Iris pigment epithelial cell (primary cell): ENCODE results near the gene ZNF214.
A peak's percentile ranks its signal among the peaks of the same experiment; 100 is the strongest.

Source experiments
- DNase-seq: peaks from one replicate; pipeline ENCODE4 v3.0.0-alpha.2; 2011; ENCODE audit warnings: low read depth

Gene ZNF214

DNA sequence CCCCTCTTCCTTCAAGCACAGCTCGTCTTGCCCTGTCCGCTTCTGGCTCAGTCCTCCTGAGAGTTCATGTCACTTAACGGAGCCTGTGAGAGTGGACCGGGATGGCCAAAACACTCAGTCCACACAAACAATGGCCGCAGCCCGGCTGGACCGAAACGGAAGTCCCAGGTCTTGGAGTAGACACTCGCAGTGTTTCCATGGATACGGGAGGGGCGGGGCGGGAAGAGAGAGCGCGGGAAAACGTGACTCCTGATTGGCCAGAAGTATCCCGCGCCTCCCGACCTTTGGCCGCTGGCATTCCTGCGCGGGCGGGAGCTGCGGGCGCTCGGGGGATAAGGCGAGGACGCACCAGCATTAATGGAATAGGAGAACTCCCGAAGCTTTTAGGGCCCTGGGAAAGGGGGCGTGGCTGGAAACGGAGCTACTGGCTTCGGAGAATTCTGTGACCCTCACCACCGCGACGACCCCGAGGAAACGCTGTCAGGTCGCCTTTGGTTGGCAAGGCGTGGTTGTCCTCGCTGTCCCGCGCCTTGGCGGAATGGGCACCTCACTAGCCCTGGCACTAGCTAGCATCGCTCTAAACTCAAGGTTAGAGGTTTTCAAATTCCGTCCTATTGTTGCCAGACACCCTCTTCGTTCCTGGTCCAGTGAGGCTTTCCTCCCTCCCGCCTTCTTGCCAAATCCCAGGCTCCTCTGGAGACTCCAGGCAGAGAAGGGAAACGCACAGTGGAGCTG is at the start of gene ZNF214, which contains the start of gene NLRP14:
TSS of gene ZNF214 (minus strand) at position 164 of the 735 bp plus-strand sequence. CDS start 17,511 bp downstream, outside the sequence.
TSS of gene NLRP14 (plus strand) at position 297 of the 735 bp plus-strand sequence. CDS start 18,108 bp downstream, outside the sequence.
- peak; percentile 91 for DNase-seq

DNA sequence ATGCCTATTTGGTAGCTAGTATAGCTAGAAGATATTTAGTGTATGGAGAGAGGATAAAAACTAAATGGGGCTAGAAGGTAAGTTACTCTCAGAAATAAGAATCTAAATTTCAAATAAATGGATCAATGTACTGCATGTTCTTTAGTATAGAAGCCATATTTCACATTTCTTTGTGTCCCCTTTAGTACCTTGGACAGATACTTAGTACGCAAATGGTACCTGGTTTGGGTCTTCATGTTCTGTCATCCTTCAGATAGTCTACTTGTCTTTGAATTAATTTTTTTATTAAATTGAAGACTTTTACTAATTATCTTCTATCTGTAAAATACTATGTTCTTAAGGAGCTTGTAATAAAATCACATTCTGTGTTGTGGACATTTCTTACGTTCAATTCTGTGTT is 42.4 kb upstream of the ZNF214 start:
- DNase-seq, result no peak

DNA sequence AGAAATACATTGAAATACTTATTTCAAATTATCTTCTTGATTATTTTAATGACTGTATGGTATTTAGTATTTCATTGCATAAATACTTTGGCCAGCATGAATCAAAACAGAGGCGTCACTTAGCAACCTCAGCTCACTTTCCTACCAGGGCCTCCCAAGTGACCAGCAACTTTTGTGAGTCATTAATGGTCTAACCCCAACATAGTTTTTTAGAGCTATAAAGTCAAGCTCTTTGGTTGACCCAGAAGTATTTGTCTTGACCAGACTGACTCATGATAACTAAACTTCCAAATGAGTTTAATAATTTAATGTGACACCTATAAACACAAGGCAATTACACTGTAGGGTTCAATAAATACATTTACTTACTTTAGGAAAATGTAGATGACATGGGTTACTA is 40.7 kb upstream of the ZNF214 start:
- peak; percentile 33 for DNase-seq

DNA sequence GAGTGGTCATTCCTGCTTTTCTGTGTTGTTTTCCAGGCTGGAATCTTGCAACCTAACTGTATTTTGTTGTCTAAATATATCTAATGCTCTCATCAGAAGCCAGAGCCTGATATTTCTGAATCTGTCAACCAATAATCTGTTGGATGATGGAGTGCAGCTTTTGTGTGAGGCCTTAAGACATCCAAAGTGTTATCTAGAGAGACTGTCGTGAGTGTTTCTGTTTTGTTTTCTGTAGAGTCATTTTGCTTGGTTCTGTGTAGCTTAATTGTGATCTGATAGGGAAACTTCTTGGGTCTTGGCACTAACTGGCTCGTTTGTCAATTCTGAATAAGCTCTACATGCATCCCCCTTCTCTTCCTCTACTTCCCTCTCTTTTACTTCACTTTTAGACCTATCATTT is 37.5 kb upstream of the ZNF214 start:
- no peak for DNase-seq

DNA sequence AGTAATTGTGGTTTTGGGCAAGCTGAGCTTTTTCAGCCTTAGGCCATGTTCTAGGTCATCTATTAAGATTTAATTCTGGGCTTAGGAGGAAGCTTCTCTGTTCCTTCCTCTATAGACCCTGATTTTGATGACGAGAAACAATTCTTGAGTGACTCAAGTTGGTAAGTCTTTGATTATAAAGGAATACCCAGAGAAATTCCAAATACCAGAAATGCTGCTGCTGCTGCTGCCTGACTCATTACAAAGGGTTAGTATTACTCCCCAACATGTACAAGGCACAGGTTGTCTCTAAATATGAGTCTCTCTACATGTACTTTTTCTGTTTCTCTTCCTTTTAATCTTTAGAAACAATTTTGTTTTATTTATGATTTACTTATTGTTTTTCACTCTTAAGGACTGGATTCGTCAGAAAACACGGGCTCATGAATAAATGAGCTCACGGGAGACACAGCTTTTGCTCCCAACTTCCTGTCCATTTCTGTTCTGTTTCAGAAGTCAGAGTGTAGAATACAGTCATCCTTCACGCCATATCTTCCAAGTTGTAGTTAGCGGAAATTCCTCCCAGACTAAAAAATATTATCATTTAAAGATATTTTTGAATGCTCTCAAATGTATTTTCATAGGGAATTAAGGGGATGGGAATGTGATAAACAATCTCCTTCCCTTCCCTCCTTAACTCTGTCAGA is 36.8 kb upstream of the ZNF214 start:
- DNase-seq, result peak; percentile 5

DNA sequence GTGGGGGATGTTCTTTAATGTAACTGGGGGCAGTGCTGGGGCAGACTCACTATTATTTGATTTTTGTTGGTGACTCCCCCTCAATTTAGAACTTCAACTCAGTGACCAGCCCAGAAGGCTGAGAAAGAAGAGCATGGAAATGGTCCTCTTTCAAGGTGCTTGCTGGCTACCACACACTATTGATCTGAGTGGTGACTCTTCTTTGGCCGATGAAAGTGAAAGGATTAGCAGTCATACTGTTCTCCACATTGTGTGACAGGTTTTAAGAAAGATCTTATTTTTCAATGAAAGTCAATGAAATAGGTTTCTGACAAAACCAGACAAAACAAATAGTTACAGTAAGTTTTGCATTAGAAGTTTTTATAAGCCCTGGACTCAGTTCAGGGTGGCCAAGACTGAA is 30.0 kb upstream of the ZNF214 start:
- DNase-seq, result no peak

DNA sequence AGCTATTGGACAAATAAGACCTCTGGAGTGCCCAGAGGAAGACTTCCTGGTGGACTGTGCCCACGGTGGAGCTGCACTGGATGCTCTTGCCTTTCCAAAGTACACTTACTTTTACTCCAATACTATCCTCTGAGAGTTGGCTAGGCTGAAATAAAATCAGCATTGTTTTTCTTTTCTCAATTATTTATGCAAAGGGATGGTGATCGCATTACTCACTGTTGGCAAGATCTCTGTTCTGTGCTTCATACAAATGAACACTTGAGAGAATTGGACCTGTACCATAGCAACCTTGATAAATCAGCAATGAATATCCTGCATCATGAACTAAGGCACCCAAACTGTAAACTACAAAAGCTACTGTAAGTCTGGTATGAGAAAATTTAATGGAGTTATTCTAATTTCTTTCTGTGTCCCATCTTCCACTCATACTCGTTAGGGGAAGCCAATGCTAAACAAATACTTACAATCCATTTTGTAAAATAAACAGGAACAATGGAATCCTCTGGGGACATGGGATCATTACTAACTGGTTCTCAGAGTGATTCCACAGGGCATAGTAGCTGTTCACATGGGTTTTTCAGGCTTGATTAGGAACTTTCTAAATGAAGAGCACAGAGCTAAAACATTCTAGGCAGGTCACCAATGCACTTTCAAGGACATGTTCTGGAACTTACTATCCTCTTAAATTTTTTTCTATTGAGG is 26.5 kb upstream of the ZNF214 start:
- DNase-seq, result peak; percentile 72

DNA sequence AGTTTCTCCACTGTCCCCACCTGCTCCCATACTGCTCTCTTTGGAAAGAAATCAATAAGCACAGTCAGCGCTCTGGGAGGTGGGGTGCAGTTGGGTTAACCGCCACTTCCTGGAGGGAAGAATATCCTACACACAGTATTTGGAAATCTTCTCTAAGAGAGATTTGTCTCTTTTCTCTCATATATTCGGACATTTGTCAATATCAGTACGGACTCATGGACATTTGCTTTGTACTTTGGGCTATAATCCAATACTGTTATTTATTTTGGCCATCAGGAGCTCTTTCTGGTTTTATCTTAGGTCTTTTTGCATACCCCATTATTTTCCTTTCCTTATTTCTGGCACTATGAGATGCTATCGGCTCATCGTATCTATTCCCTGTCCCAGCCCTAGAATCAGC is 13.9 kb upstream of the ZNF214 start:
- DNase-seq, result no peak

DNA sequence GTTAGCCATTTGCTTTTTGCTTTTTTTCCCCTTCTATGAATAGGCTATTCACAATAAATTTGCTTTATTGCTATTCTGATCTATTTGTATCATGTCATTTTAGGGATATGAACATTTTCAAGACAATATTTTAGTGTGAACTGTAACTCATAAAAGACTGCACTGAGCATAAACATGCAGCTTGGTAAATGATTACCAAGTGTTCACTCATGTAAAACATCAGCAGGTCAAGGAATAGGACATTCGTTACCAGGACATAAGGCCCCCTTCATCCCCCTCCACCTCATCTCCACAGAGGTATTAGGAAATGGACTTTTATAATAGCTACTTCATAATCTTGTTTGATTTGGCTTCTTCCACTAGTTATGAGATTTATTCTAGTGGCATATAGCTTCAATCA is 12.5 kb upstream of the ZNF214 start:
- DNase-seq, result no peak

DNA sequence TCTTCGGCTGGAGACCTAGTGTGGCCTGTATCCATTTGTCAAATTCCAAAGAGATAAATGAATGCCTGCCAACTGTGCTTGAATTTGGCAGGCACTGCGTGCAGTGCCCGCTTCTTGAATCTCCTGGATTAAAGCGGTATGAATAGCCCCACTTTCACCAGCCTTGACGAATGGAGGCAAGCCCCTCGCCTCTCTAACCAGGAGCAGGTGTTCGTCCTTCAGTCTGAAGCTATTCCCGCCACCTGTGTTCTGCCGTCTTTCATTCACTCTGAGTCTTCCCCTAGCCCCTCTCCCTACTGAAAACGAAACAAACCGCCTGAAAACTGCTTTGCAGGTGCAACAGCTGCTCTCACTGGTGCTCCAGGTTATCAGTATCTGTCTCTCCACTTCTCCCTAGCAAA is 11.3 kb upstream of the ZNF214 start:
- DNase-seq, result no peak

DNA sequence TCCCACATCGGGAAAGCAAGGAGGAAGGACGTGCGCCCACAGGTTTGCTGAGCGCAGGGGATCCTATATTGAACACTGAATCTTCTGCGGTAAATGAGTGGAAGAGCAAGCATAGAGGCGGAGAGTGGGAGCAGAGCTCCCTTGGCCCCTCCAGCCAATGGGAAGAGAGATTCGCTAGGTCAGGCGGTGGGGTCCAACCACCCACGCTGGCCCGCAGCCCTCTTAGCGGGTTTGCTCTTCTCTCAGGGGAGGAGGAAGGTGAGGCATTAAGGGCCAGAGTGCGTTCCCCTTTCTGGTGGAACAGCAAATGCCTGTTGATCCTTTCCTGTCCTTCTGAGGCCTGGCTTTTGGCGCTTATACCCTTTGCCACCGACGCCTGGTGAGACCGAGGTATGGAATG is 10.7 kb upstream of the ZNF214 start:
- no peak for DNase-seq

DNA sequence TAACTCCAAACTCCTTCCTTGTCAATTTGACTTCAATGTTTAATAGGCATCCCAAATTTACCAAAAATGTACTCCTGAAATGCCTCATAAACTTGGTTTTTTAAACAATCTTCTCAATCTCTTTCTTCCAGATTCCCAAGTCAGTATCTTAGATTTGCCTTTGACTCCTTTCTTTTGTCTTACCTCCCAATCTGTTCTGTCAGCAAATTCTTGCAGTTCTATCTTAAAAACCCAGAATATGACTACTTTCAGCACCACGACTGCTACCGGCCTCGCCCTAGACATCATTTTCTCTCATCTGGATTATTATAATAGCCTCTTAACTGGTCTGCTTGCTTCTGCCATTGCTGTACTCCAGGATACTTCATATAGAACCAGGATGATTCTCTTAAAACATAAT is 8.0 kb upstream of the ZNF214 start:
- DNase-seq, result no peak

DNA sequence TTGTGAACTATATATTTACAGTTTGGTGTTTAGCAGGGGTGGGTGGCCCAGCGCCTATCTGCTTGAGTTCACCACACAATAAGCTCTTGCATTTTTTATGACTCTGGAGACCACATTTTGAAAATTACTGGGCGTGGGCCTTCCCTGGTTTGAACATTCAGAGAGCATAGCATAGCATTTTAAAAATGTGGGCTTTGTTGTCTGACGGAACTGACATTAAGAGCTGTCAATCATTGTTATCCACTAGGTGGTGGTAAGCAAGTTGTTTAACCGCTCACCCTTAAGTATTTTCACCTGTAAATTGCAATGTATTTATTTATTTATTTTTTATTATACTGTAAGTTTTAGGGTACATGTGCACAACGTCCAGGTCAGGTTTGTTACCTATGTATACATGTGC is 1.2 kb upstream of the ZNF214 start:
- DNase-seq, result no peak

DNA sequence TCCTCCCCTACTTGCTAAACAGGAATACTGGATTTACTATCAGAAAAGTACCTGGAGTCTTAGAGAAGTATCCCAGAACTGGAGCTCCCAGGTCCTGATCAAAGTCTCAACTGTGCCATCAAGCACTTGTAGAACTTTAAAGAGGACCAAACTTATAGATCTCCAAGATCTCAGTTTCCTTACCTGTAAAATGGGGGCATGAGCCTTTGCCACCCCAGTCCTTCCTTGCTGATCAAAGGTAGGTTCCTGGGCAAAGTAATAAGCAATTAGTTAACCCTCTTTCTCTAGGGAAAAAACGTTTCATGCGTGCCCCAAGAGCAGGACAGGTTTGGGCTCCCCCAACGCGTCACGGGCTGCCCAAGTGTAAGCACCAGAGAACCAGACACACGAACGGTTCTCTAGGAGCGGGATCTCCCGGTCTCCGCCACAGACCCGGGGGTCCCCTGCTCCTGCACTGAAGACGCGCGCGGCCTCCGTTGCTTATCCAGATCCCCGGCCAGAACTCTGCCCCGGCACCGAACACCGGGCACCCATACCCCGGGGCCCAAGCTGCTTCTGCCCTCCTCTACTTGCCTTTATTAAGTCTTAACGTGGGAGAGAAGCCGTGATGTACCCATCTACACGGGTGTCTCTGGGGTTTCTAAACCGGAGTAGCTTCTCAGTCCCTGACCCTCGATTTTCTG is 505 bp downstream of the ZNF214 start:
- DNase-seq, result peak; percentile 25

DNA sequence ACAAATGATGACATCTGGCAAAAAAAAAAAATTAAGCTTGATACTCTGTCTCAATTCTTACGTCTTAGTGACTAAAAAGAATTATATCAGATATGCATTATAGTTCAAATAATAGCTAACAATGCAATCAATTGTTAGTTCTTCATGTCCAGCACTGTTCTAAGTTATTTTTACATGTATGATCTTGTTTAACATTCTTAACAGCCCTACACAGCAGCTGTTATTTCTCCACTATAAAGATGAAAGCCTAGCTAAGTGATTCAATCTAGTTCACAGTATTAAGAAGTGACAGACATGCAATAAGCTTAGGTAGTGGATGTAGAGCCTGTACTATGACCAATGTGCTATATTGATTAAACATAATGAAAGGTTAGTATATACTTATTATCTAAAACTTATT is 4.1 kb downstream of the ZNF214 start:
- no peak for DNase-seq

DNA sequence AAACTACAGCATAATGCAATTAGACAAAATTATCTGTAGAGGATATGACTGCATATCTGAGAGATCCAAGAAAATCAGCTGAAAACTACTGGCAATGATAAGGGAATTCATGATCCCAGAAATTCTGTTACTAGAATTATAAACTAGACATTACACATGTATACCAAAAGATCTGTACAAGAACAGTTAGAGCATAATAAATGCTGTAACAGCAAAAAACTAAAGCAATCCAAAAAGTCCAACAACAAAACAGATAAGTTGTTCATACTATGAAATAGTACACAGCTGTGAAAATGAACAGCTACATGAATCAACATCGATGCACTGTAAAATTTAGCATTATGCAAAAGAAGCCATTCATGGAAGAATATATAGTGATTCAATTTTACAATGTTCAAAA is 6.0 kb downstream of the ZNF214 start:
- DNase-seq, result no peak

DNA sequence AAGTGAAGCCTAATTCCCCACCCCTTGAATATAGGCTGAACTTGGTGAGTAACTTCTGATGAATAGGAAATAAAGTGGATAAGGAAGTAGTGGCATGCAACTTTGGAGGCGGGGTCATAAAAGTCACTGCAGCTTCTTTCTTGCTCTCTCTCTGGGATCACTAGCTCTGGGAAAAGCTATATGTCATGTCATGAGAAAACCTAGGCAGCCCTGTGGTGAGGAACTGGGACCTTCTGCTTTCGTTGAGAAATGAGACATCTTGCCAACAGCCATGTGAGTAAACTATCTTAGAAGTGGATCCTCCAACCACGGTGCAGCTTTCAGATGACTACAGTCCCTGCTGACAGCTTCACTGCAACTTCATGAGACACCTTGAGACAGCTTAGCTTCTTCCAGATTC is 15.7 kb downstream of the ZNF214 start:
- peak; percentile 35 for DNase-seq

DNA sequence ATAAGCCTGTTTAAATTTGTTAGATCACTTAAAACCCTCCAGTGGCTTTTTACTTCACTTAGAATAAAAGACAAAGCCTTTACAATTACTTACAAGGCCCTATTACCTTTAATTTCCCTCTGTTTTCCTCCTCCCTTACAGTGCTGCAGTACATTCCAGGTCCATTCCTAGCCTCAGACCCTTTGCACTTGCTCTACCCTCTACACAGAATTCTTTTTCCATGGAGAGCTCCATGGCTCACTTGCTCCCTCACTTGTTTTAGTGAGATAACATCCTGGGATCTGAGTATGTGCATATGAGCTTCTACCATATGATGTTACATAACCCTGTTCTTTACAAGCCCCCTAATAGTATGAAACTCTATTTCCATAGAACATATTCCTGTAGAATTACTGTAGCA is 24.4 kb downstream of the ZNF214 start:
- no peak for DNase-seq

DNA sequence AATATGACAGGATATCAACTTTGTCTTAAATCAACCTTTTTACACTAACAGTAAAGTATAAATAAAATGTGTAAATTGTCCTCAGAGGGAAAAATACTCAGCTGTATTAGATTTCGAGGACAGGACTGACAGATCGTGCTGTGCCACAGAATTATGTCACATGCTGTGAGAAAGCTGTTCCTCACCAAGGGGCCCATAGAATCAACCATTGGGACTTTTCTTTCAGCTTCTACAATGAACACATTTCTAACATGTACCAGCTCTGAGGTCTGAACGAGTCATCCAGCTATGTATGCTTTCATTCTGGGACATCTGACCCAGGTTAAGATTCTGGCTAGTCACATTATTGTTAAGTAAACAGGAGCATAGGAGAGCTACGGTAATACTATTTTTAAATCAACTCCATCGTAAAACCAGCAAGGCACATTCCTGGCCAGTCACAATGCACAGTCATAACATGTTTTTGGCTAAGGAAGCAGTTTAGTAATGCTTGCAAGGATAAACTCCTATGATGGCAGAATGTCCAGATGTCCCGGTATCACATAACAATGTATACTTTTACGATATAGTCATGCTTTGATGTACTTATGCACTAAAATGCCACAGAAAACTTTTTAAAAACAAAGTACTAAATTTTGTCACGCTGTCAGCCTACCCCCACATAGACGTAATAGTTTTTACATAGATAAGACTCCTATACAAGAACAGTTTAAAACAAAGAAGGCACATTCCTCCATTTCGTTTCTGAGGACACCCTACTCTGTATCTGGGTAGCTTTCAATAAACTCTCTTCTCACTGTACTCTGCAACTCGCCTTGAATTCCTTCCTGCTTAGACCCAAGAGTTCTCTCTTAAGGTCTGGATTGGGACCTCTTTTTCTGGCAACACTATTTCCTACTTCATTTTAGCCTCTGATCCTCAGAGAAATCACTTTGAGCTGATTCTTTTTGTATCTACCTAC is 27.4 kb downstream of the ZNF214 start:
- peak; percentile 94 for DNase-seq

DNA sequence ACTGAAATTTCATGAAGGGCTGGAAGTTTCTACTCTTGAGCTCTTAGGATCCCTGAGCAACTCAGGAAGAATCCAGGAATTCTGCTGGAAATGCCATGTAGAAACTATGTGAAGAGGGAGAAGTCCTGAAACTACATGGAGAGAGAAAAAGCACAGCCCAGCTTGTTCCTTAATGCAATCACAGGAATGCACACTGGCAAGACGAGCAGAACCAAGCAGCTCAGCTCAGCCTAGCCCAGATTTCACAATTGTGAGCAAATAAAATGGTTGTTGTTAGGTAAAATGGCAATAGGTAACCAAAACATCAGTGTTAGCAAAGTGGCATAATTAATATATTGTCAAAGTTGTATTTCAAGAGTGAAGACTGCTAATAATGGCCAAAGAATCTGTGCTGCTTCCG is 28.1 kb downstream of the ZNF214 start:
- peak; percentile 57 for DNase-seq

DNA sequence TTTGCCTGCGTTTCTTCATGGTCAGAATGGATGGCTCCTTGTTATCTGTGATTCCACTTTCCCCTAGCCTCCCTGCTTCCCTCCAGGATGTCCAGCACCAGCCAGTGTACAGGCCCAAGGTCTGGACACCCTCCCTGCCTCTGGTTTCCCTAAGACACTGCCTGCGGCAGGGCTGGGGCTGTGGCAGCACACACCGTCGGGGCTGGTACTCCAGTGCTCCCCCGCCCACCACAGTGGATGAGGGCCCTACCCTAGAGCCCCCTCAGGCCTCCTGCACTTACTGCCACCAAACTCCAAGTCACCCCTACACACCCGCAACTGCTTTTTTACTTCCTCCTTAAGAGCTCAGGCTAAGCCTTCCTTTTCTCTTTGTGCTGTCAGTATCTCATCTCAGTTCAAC is 28.9 kb downstream of the ZNF214 start:
- DNase-seq, result no peak
